K562 (cell line): ENCODE results near the gene LRRTM1.
A peak's percentile ranks its signal among the peaks of the same experiment; 100 is the strongest.

Experiments
- EZH2 ChIP-seq: IDR thresholded peaks from 2 replicates; pipeline ENCODE4 v1.6.1; 2012; ENCODE audit warnings: low read depth, mild to moderate bottlenecking, inconsistent platforms, low read length, borderline replicate concordance
- MEIS2 ChIP-seq: fragments of 450-650 bp; IDR thresholded peaks from 2 replicates; pipeline ENCODE4 v1.6.1; 2014; ENCODE audit warnings: mild to moderate bottlenecking; ENCODE audit not compliant: partially characterized antibody
- NR2C2 ChIP-seq, 2 experiments: fragments of 200-800 bp in 1 of 2; sonication (Bioruptor generic) in 1 of 2; sonication (generic) in 1 of 2; formaldehyde crosslinking in 1 of 2; IDR thresholded peaks; 2 replicates each; pipeline versions ENCODE4 v1.6.1 to v1.8.0; 2016 to 2022; ENCODE audit warnings: mild to moderate bottlenecking in 1 of 2, missing compliant biosample characterization in 1 of 2, missing genetic modification characterization in 1 of 2, missing genetic modification reagents in 1 of 2
- RAD21 ChIP-seq, 2 experiments: fragments of 250-450 bp in 1 of 2; fragments of 450-650 bp in 1 of 2; sonication (Bioruptor Pico) in 1 of 2; formaldehyde crosslinking in 1 of 2; IDR thresholded peaks in 1 of 2; conservative IDR thresholded peaks in 1 of 2; 2 replicates each; pipeline versions ENCODE4 v1.4.0 to v1.8.0; 2020 to 2022; ENCODE audit warnings: mild to moderate bottlenecking in 2 of 2, moderate library complexity in 1 of 2
- RBBP5 ChIP-seq: fragments of 200-600 bp; sonication (generic); IDR thresholded peaks from 2 replicates; pipeline ENCODE4 v1.6.1; 2012; ENCODE audit warnings: borderline replicate concordance, mild to moderate bottlenecking, low read length, control low read depth, inconsistent platforms; ENCODE audit not compliant: insufficient read depth, poor library complexity, severe bottlenecking
- SMARCA4 ChIP-seq: fragments of 450-650 bp; IDR thresholded peaks from 2 replicates; pipeline ENCODE4 v1.6.1; 2016
- ZNF143 ChIP-seq: sonication (generic); formaldehyde crosslinking; IDR thresholded peaks from 2 replicates; pipeline ENCODE4 v1.9.0; 2022; ENCODE audit warnings: mild to moderate bottlenecking, missing genetic modification reagents
- TF ChIP-seq, protein P1 (sequence below): fragments of 200-800 bp; sonication (Bioruptor generic); IDR thresholded peaks from 2 replicates; pipeline ENCODE4 v1.6.1; 2017; ENCODE audit warnings: missing genetic modification characterization, missing compliant biosample characterization
- TF ChIP-seq, protein P2 (sequence below): sonication (generic); formaldehyde crosslinking; IDR thresholded peaks from 2 replicates; pipeline ENCODE4 v1.8.0; 2022; ENCODE audit warnings: missing genetic modification reagents, mild to moderate bottlenecking, borderline replicate concordance
- TF ChIP-seq, protein P3 (sequence below), 2 experiments: fragments of 450-650 bp; formaldehyde crosslinking in 1 of 2; IDR thresholded peaks; 2 replicates each; pipeline versions ENCODE4 v1.4.0 to v1.6.1; 2014 to 2020; ENCODE audit warnings: mild to moderate bottlenecking in 2 of 2, borderline replicate concordance in 1 of 2, low read depth in 1 of 2

DNA sequence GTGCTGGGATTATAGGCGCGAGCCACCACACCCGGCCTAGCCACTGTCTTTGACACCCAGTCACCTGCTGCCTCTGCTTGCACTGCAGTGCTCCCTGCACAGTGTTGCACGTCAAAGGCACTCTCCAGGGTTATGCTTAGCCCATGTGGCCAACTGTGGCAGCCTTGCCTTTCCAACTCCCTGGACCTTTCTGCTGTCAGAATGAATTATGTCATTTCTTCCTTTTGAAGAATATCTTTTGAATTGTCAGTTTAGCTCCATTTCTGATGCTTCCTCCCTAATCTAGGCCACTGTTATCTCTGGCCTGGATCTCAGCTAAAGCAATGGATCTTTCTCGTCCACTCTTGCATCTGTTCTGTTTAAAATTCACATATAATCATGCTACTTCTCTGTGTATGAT is 29.3 kb upstream of the LRRTM1 start:
- TF ChIP-seq NR2C2 (CRISPR knock-in tag; IDR thresholded peaks at IDR 0.05) (no peak), NR2C2 (tag; IDR thresholded peaks at IDR 0.05) (no peak), MEIS2 (peak; percentile 46), RAD21 (CRISPR knock-in tag; conservative IDR thresholded peaks at IDR 0.05 in 1 of 2, IDR thresholded peaks at IDR 0.05 in 1 of 2) (no peak), ZNF143 (CRISPR knock-in tag) (no peak), RBBP5 (no peak), EZH2 (no peak), SMARCA4 (no peak)
- TF ChIP-seq, protein P1, sequence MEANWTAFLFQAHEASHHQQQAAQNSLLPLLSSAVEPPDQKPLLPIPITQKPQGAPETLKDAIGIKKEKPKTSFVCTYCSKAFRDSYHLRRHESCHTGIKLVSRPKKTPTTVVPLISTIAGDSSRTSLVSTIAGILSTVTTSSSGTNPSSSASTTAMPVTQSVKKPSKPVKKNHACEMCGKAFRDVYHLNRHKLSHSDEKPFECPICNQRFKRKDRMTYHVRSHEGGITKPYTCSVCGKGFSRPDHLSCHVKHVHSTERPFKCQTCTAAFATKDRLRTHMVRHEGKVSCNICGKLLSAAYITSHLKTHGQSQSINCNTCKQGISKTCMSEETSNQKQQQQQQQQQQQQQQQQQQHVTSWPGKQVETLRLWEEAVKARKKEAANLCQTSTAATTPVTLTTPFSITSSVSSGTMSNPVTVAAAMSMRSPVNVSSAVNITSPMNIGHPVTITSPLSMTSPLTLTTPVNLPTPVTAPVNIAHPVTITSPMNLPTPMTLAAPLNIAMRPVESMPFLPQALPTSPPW (CRISPR knock-in tag): no peak
- TF ChIP-seq, protein P2, sequence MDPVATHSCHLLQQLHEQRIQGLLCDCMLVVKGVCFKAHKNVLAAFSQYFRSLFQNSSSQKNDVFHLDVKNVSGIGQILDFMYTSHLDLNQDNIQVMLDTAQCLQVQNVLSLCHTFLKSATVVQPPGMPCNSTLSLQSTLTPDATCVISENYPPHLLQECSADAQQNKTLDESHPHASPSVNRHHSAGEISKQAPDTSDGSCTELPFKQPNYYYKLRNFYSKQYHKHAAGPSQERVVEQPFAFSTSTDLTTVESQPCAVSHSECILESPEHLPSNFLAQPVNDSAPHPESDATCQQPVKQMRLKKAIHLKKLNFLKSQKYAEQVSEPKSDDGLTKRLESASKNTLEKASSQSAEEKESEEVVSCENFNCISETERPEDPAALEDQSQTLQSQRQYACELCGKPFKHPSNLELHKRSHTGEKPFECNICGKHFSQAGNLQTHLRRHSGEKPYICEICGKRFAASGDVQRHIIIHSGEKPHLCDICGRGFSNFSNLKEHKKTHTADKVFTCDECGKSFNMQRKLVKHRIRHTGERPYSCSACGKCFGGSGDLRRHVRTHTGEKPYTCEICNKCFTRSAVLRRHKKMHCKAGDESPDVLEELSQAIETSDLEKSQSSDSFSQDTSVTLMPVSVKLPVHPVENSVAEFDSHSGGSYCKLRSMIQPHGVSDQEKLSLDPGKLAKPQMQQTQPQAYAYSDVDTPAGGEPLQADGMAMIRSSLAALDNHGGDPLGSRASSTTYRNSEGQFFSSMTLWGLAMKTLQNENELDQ (CRISPR knock-in tag): no peak
- TF ChIP-seq, protein P3, sequence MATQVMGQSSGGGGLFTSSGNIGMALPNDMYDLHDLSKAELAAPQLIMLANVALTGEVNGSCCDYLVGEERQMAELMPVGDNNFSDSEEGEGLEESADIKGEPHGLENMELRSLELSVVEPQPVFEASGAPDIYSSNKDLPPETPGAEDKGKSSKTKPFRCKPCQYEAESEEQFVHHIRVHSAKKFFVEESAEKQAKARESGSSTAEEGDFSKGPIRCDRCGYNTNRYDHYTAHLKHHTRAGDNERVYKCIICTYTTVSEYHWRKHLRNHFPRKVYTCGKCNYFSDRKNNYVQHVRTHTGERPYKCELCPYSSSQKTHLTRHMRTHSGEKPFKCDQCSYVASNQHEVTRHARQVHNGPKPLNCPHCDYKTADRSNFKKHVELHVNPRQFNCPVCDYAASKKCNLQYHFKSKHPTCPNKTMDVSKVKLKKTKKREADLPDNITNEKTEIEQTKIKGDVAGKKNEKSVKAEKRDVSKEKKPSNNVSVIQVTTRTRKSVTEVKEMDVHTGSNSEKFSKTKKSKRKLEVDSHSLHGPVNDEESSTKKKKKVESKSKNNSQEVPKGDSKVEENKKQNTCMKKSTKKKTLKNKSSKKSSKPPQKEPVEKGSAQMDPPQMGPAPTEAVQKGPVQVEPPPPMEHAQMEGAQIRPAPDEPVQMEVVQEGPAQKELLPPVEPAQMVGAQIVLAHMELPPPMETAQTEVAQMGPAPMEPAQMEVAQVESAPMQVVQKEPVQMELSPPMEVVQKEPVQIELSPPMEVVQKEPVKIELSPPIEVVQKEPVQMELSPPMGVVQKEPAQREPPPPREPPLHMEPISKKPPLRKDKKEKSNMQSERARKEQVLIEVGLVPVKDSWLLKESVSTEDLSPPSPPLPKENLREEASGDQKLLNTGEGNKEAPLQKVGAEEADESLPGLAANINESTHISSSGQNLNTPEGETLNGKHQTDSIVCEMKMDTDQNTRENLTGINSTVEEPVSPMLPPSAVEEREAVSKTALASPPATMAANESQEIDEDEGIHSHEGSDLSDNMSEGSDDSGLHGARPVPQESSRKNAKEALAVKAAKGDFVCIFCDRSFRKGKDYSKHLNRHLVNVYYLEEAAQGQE (IDR thresholded peaks at IDR 0.05; ENCODE audit: borderline replicate concordance): no peak
- TF ChIP-seq, protein P3 (CRISPR knock-in tag; IDR thresholded peaks at IDR 0.05; ENCODE audit: low read depth): no peak
